Measurements from ENCODE around the gene DNAH14. TPM values are rescaled to one million over a fixed set of nuclear protein-coding genes. Genes with fewer than 3 reads are reported as not detected.
"Not testable (repeated sequence)": the region's sequence is repeated elsewhere in the genome, so short reads cannot be mapped to it uniquely, and the experiment has no call there.

The DNAH14 gene
- total and polyA plus RNA-seq, 4 donors = 0.92 to 11.3 (median 2.0) TPM; not detected in 1

DNA sequence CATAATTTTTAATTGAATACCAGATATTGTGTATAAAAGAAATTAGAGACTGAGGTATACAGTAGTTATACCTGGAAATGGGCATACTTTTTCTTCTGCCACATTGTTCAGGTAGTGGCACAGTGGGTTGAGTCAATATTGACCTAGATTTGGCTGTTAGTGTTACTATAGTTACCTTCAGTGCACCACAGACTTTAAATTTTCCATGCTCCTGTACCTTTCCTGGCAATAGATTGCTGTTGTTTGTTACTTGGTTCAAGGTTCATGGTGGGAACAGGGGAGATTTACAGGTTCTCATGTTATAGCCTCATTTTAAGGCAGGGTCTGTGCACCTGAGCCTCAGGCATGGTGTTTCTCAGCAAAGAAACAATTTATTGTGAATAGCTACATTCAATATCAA, 279.7 kb downstream of the DNAH14 start:
- DNase-seq = no peak
- Histone ChIP-seq H3K36me3 (ENCODE audit: control insufficient read depth in 1 of 2, insufficient read depth in 2 of 2, low read length in 1 of 2) (no peaks in the 10 kb centered on the region), H3K4me1 (ENCODE audit: control insufficient read depth in 1 of 2, insufficient read depth in 2 of 2, low read length in 2 of 2) (no peaks in the 10 kb centered on the region), H3K27ac (ENCODE audit: low read depth in 1 of 2, low read length in 2 of 2) (no peak overlapping the region), H3K27me3 (ENCODE audit: control insufficient read depth in 1 of 2, insufficient read depth in 2 of 2, low read length in 1 of 2) (no peaks in the 10 kb centered on the region), H3K4me3 (ENCODE audit: low read length in 2 of 2) (no peak overlapping the region), H3K9me3 (ENCODE audit: control insufficient read depth, low read length) (peaks cover 2% of the 10 kb centered on the region)
- no peak for ATAC-seq (ENCODE audit: low FRiP score)
- intact Hi-C loops (cut with DNase I) = no loop called here

DNA sequence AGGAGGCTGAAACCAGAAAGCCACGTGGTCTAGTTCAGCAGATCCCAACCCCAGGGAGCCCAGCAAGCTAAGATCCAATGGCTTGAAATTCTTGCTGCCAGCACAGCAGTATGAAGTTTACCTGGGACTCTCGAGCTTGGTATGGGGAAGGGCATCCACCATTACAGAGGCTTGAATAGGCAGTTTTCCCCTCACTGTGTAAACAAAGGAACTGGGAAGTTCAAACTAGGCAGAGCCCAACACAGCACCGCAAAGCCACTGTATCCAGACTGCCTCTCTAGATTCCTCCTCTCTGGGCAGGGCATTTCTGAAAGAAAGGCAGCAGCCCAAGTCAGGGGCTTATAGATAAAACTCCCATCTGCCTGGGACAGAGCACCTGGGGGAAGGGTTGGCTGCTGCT, 280.7 kb downstream of the DNAH14 start:
- H3K9me3 ChIP-seq (ENCODE audit: control insufficient read depth, low read length); ATAC-seq (ENCODE audit: low FRiP score); H3K36me3 ChIP-seq (ENCODE audit: control insufficient read depth in 1 of 2, insufficient read depth in 2 of 2, low read length in 1 of 2); H3K27ac ChIP-seq (ENCODE audit: low read depth in 1 of 2, low read length in 2 of 2); DNase-seq; H3K27me3 ChIP-seq (ENCODE audit: control insufficient read depth in 1 of 2, insufficient read depth in 2 of 2, low read length in 1 of 2); H3K4me1 ChIP-seq (ENCODE audit: control insufficient read depth in 1 of 2, insufficient read depth in 2 of 2, low read length in 2 of 2); intact Hi-C loops (cut with DNase I); H3K4me3 ChIP-seq (ENCODE audit: low read length in 2 of 2): not testable (repeated sequence)
- 73 to 79% methylated on average over 3 of the region's 3 CpGs for WGBS, 2 donors

DNA sequence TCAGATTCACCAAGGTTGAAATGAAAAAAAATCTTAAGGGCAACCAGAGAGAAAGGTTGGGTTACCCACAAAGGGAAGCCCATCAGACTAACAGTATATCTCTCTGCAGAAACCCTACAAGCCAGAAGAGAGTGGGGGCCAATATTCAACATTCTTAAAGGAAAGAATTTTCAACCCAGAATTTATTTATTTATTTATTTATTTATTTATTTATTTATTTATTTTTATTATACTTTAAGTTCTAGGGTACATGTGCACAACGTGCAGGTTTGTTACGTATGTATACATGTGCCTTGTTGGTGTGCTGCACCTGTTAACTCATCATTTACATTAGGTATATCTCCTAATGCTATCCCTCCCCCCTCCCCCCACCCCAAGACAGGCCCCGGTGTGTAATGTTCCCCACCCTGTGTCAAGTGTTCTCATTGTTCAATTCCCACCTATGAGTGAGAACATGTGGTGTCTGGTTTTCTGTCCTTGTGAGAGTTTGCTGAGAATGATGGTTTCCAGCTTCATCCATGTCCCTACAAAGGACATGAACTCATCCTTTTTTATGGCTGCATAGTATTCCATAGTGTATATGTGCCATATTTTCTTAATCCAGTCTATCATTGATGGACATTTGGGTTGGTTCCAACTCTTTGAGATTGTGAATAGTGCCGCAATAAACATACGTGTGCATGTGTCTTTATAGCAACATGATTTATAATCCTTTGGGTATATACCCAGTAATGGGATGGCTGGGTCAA, 282.4 kb downstream of the DNAH14 start:
- 92 to 93% methylated on average over 5 of the region's 5 CpGs for WGBS, 2 donors
- H3K4me3 ChIP-seq (ENCODE audit: low read length in 2 of 2) = not testable (repeated sequence)

DNA sequence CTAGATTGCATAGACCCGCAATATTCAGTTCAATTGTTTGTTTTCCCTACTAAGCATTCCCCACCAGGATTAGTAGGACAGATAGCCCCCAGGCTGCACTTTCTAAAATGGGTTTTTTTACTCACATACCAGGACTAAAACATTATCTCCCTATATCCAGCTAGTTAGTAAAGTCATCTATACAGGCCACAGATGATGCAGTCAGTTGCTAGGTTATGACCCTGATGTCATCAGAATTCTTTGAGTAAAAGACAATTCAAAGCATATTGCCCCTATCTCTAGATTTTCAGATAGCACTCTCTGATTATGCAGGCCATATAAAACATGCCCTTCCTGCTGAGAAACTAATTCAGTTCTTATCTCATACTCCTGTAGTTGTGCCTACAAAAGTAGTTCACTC, 294.8 kb downstream of the DNAH14 start:
- H3K27me3 ChIP-seq (ENCODE audit: control insufficient read depth in 1 of 2, insufficient read depth in 2 of 2, low read length in 1 of 2) = no peaks in the 10 kb centered on the region
- ATAC-seq (ENCODE audit: low FRiP score) (no peak), DNase-seq (no peak)
- H3K27ac ChIP-seq (ENCODE audit: low read depth in 1 of 2, low read length in 2 of 2) = no peak overlapping the region
- H3K4me1 ChIP-seq (ENCODE audit: control insufficient read depth in 1 of 2, insufficient read depth in 2 of 2, low read length in 2 of 2) = no peaks in the 10 kb centered on the region
- WGBS, 2 donors = 80 to 84% methylated on average over 1 of the region's 1 CpG
- no peaks in the 10 kb centered on the region for H3K36me3 ChIP-seq (ENCODE audit: control insufficient read depth in 1 of 2, insufficient read depth in 2 of 2, low read length in 1 of 2)
- H3K9me3 ChIP-seq (ENCODE audit: control insufficient read depth, low read length) = no peaks in the 10 kb centered on the region
- no peak overlapping the region for H3K4me3 ChIP-seq (ENCODE audit: low read length in 2 of 2)
- intact Hi-C loops (cut with DNase I) = no loop called here

More for the DNA sequence above, 282.4 kb downstream of the DNAH14 start:
- H3K4me1 ChIP-seq (ENCODE audit: control insufficient read depth in 1 of 2, insufficient read depth in 2 of 2, low read length in 2 of 2); H3K9me3 ChIP-seq (ENCODE audit: control insufficient read depth, low read length); ATAC-seq (ENCODE audit: low FRiP score); intact Hi-C loops (cut with DNase I); H3K36me3 ChIP-seq (ENCODE audit: control insufficient read depth in 1 of 2, insufficient read depth in 2 of 2, low read length in 1 of 2); DNase-seq; H3K27ac ChIP-seq (ENCODE audit: low read depth in 1 of 2, low read length in 2 of 2); H3K27me3 ChIP-seq (ENCODE audit: control insufficient read depth in 1 of 2, insufficient read depth in 2 of 2, low read length in 1 of 2): not testable (repeated sequence)

DNA sequence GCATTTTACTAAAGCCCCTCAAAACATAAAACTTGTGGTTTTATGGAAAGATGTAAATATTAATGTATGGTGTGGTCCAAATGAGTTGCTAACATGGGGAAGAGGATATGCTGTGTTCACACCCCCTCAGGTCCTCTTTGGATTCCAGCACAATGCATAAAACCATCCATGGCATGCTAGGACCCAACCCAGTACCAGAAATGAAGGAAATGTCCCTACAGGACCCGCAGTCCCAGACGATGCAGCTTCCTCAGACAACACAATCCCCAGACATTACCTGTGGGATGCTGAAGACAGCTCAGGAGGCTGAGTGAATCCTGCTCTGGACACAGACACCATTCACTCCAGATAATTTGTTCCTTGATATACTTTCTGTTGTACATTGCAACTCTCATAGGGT, 296.2 kb downstream of the DNAH14 start:
- no peak overlapping the region for H3K4me3 ChIP-seq (ENCODE audit: low read length in 2 of 2)
- no peaks in the 10 kb centered on the region for H3K27me3 ChIP-seq (ENCODE audit: control insufficient read depth in 1 of 2, insufficient read depth in 2 of 2, low read length in 1 of 2)
- intact Hi-C loops (cut with DNase I) = no loop called here
- no peaks in the 10 kb centered on the region for H3K4me1 ChIP-seq (ENCODE audit: control insufficient read depth in 1 of 2, insufficient read depth in 2 of 2, low read length in 2 of 2)
- no peak for DNase-seq
- WGBS, 2 donors = 87 to 88% methylated on average over 2 of the region's 2 CpGs
- no peaks in the 10 kb centered on the region for H3K36me3 ChIP-seq (ENCODE audit: control insufficient read depth in 1 of 2, insufficient read depth in 2 of 2, low read length in 1 of 2)
- no peaks in the 10 kb centered on the region for H3K9me3 ChIP-seq (ENCODE audit: control insufficient read depth, low read length)
- no peak overlapping the region for H3K27ac ChIP-seq (ENCODE audit: low read depth in 1 of 2, low read length in 2 of 2)
- ATAC-seq (ENCODE audit: low FRiP score) = no peak

DNA sequence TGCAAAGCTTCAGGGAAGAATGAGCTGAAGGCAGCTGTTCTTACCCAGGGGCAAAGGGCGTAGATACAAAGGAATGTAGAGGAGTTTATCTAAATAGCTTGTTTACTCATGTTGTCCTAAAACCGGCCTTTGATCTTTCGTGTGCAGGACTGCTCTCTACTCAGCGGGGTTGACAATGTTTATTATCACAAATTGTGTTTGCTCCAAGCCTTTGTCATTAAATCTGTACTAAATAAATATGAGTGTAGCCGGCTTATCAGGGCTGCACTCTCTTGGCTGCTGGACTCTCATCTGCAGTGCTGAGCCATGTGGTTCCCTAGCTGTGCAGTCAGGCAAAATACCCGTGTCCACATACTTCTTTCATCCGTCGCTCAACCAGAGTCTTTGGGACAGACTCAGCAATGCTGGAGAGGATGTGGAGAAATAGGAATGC, 299.4 kb downstream of the DNAH14 start:
- no peaks in the 10 kb centered on the region for H3K4me1 ChIP-seq (ENCODE audit: control insufficient read depth in 1 of 2, insufficient read depth in 2 of 2, low read length in 2 of 2)
- H3K9me3 ChIP-seq (ENCODE audit: control insufficient read depth, low read length) = no peaks in the 10 kb centered on the region
- ATAC-seq (ENCODE audit: low FRiP score) (no peak), DNase-seq (no peak)
- no peak overlapping the region for H3K27ac ChIP-seq (ENCODE audit: low read depth in 1 of 2, low read length in 2 of 2)
- intact Hi-C loops (cut with DNase I) = no loop called here
- no peak overlapping the region for H3K4me3 ChIP-seq (ENCODE audit: low read length in 2 of 2)
- H3K27me3 ChIP-seq (ENCODE audit: control insufficient read depth in 1 of 2, insufficient read depth in 2 of 2, low read length in 1 of 2) = no peaks in the 10 kb centered on the region
- no peaks in the 10 kb centered on the region for H3K36me3 ChIP-seq (ENCODE audit: control insufficient read depth in 1 of 2, insufficient read depth in 2 of 2, low read length in 1 of 2)
- 73 to 78% methylated on average over 8 of the region's 8 CpGs for WGBS, 2 donors

DNA sequence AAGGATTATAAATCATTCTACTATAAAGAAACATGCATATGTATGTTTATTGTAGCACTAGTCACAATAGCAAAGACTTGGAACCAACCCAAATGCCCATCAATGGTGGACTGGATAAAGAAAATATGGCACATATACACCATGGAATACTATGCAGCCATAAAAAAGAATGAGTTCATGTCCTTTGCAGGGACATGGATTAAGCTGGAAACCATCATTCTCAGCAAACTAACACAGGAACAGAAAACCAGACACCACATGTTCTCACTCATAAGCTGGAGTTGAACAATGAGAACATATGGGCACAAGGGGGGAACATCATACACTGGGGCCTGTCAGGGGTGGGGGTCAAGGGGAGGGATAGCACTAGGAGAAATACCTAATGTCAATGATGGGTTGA, 300.0 kb downstream of the DNAH14 start:
- H3K36me3 ChIP-seq (ENCODE audit: control insufficient read depth in 1 of 2, insufficient read depth in 2 of 2, low read length in 1 of 2); intact Hi-C loops (cut with DNase I); H3K27ac ChIP-seq (ENCODE audit: low read depth in 1 of 2, low read length in 2 of 2); ATAC-seq (ENCODE audit: low FRiP score); H3K4me1 ChIP-seq (ENCODE audit: control insufficient read depth in 1 of 2, insufficient read depth in 2 of 2, low read length in 2 of 2); H3K4me3 ChIP-seq (ENCODE audit: low read length in 2 of 2); H3K27me3 ChIP-seq (ENCODE audit: control insufficient read depth in 1 of 2, insufficient read depth in 2 of 2, low read length in 1 of 2); DNase-seq; H3K9me3 ChIP-seq (ENCODE audit: control insufficient read depth, low read length): not testable (repeated sequence)

DNA sequence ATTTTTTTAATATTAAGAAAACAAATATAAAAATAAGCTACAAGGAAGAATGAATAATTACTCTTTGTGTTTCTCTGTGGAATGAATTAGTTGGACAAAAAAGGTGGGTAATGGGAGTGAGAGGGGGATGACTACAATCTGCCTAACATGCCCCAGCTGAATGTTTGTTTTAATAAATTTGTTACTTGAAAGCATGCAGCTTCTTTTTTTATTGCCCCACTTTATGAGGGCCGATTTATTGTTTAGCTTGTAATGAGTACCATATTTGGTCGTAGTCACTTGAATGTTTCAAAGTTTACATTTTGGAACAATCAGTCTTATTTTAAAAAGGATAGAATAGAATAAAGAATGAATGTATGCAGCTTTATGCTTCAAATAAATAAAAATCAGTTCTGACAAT, 301.0 kb downstream of the DNAH14 start:
- H3K27ac ChIP-seq (ENCODE audit: low read depth in 1 of 2, low read length in 2 of 2) = no peak overlapping the region
- DNase-seq = no peak
- ATAC-seq (ENCODE audit: low FRiP score) = no peak
- WGBS, 2 donors = 46 to 59% methylated on average over 2 of the region's 2 CpGs
- no peaks in the 10 kb centered on the region for H3K36me3 ChIP-seq (ENCODE audit: control insufficient read depth in 1 of 2, insufficient read depth in 2 of 2, low read length in 1 of 2)
- no peaks in the 10 kb centered on the region for H3K4me1 ChIP-seq (ENCODE audit: control insufficient read depth in 1 of 2, insufficient read depth in 2 of 2, low read length in 2 of 2)
- no peaks in the 10 kb centered on the region for H3K27me3 ChIP-seq (ENCODE audit: control insufficient read depth in 1 of 2, insufficient read depth in 2 of 2, low read length in 1 of 2)
- H3K4me3 ChIP-seq (ENCODE audit: low read length in 2 of 2) = no peak overlapping the region
- intact Hi-C loops (cut with DNase I) = no loop called here
- no peaks in the 10 kb centered on the region for H3K9me3 ChIP-seq (ENCODE audit: control insufficient read depth, low read length)

DNA sequence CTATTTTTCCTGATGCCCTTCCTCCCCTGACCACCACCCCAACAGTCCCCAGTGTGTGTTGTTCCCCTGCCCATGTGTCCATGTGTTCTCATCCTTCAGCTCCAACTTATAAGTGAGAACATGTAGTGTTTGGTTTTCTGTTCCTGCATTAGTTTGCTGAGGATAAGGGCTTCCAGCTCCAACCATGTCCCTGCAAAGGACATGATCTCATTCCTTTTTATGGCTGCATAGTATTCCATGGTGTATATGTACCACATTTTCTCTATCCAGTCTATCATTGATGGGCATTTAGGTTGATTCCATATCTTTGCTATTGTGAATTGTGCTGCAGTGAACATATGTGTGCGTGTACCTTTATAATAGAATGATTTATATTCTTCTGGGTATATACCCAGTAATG, 303.5 kb downstream of the DNAH14 start:
- not testable (repeated sequence) for H3K36me3 ChIP-seq (ENCODE audit: control insufficient read depth in 1 of 2, insufficient read depth in 2 of 2, low read length in 1 of 2); H3K27ac ChIP-seq (ENCODE audit: low read depth in 1 of 2, low read length in 2 of 2)
- WGBS, 2 donors = 55 to 89% methylated on average over 1 of the region's 1 CpG

More for the DNA sequence above, 303.5 kb downstream of the DNAH14 start:
- H3K4me1 ChIP-seq (ENCODE audit: control insufficient read depth in 1 of 2, insufficient read depth in 2 of 2, low read length in 2 of 2); H3K27me3 ChIP-seq (ENCODE audit: control insufficient read depth in 1 of 2, insufficient read depth in 2 of 2, low read length in 1 of 2); H3K4me3 ChIP-seq (ENCODE audit: low read length in 2 of 2); ATAC-seq (ENCODE audit: low FRiP score); DNase-seq; intact Hi-C loops (cut with DNase I); H3K9me3 ChIP-seq (ENCODE audit: control insufficient read depth, low read length): not testable (repeated sequence)
